Sigmoid colon (tissue), 7 donors: ENCODE data around the gene FAM193A. TPM values are rescaled to one million over a fixed set of nuclear protein-coding genes. Genes with fewer than 3 reads are reported as not detected.

Experiments used
- DNase-seq: peaks from one replicate; pipeline ENCODE4 v3.0.0-alpha.2; 2019
- H3K27ac ChIP-seq, 4 donors: fragments of 200-600 bp; sonication (generic); one replicate each; pipeline ENCODE4 v1.5.1; 2016 to 2019; ENCODE audit warnings: mild to moderate bottlenecking in 1 of 4
- H3K27me3 ChIP-seq, 3 donors: fragments of 200-600 bp; sonication (generic); one replicate each; pipeline ENCODE4 v1.5.1; 2019; ENCODE audit warnings: mild to moderate bottlenecking in 1 of 3
- H3K36me3 ChIP-seq, 4 donors: fragments of 200-600 bp; sonication (generic); one replicate each; pipeline ENCODE4 v1.5.1; 2016 to 2019
- H3K4me1 ChIP-seq, 4 donors: fragments of 200-600 bp; sonication (generic); one replicate each; pipeline ENCODE4 v1.5.1; 2017 to 2019
- H3K4me3 ChIP-seq, 4 donors: fragments of 200-600 bp; sonication (generic); one replicate each; pipeline ENCODE4 v1.5.1; 2017 to 2019; ENCODE audit warnings: mild to moderate bottlenecking in 2 of 4, moderate library complexity in 1 of 4
- H3K9me3 ChIP-seq, 4 donors: fragments of 200-600 bp in 3 of 4; sonication (generic) in 3 of 4; one replicate each; pipeline versions ENCODE4 v1.5.1 to v1.6.1; 2013 to 2019
- CTCF ChIP-seq, 4 experiments: fragments of 450-650 bp in 3 of 4; fragments of 200-600 bp in 1 of 4; IDR thresholded peaks; one replicate each; pipeline ENCODE4 v1.5.1; 2016 to 2019; ENCODE audit warnings: antibody characterized with exemption in 4 of 4, mild to moderate bottlenecking in 3 of 4, moderate library complexity in 2 of 4
- EP300 ChIP-seq, 4 donors: sonication (generic); formaldehyde crosslinking; IDR thresholded peaks; one replicate each; pipeline ENCODE4 v1.6.1; 2017; ENCODE audit warnings: antibody characterized with exemption in 4 of 4
- POLR2A ChIP-seq, 2 donors: fragments of 450-650 bp; IDR thresholded peaks; one replicate each; pipeline ENCODE4 v1.6.1; 2016; ENCODE audit warnings: antibody characterized with exemption in 2 of 2, mild to moderate bottlenecking in 2 of 2, moderate library complexity in 2 of 2
- POLR2AphosphoS5 ChIP-seq, 4 donors: sonication (generic); formaldehyde crosslinking; IDR thresholded peaks; one replicate each; pipeline ENCODE4 v1.6.1; 2017; ENCODE audit warnings: antibody characterized with exemption in 4 of 4
- WGBS, 2 donors: extraction: QIAGEN DNeasy Blood & Tissue Kit; methylation state at CpG; one replicate each; pipeline ENCODE4 v1.1.7; 2013; 5-methylcytosine and 5-hydroxymethylcytosine counted together
- intact Hi-C: fragments of 100-400 bp; cut with DNase I; formaldehyde crosslinking; loops from one replicate; pipeline ENCODE4 v1.15.1; 2023
- polyA plus RNA-seq, 3 donors: library from polyadenylated mRNA; stranded (reverse); fragments of 200-250 nt; gene quantifications; one replicate each; pipeline ENCODE4 v1.2.3, GENCODE V29; 2013
- total RNA-seq, 4 donors: library from RNA; depleted of rRNA; stranded (reverse); fragments of >200 nt; gene quantifications; one replicate each; pipeline ENCODE4 v1.1.0, GENCODE V29; 2016
- donor health status: healthy with polysubstance abuse.
- donor health status: Bipolar disorder and iron deficiency.
- donor health status: healthy.

The FAM193A gene
- total and polyA plus RNA-seq, 7 donors, result 6.0 to 32.4 (median 17.4) TPM

GRCh38 chr4:2572866-2573265 lies 36.4 kb downstream of the FAM193A start:
- Histone ChIP-seq H3K4me3 (no peak overlapping the region), H3K4me1 (peaks cover 0 to 53% (median 44%) of the 10 kb centered on the region in 4 donors), H3K9me3 (no peaks in the 10 kb centered on the region), H3K27ac (no peak overlapping the region), H3K36me3 (no peaks in the 10 kb centered on the region), H3K27me3 (no peaks in the 10 kb centered on the region)
- WGBS, 2 donors, result 92 to 93% methylated on average over 4 of the region's 4 CpGs
- intact Hi-C loops, result no loop called here
- DNase-seq, result no peak
- no peak for TF ChIP-seq EP300 (IDR thresholded peaks at IDR 0.05)
- TF ChIP-seq CTCF (IDR thresholded peaks at IDR 0.05), result no peak
- TF ChIP-seq POLR2A (IDR thresholded peaks at IDR 0.05), result no peak
- no peak for TF ChIP-seq POLR2AphosphoS5 (IDR thresholded peaks at IDR 0.05)

GRCh38 chr4:2574009-2574408 lies 37.6 kb downstream of the FAM193A start:
- Histone ChIP-seq H3K27ac (no peak overlapping the region), H3K9me3 (no peaks in the 10 kb centered on the region), H3K36me3 (no peaks in the 10 kb centered on the region), H3K4me1 (peaks cover 0 to 56% (median 44%) of the 10 kb centered on the region in 4 donors), H3K27me3 (no peaks in the 10 kb centered on the region), H3K4me3 (no peak overlapping the region)
- WGBS, 2 donors, result 87 to 91% methylated on average over 7 of the region's 7 CpGs
- no peak for DNase-seq
- TF ChIP-seq CTCF (IDR thresholded peaks at IDR 0.05), result no peak
- TF ChIP-seq POLR2AphosphoS5 (IDR thresholded peaks at IDR 0.05), result no peak
- no peak for TF ChIP-seq POLR2A (IDR thresholded peaks at IDR 0.05)
- TF ChIP-seq EP300 (IDR thresholded peaks at IDR 0.05), result no peak
- intact Hi-C loops, result no loop called here

- Histone ChIP-seq H3K27me3 (no peaks in the 10 kb centered on the region), H3K4me1 (peaks cover 0 to 55% (median 44%) of the 10 kb centered on the region in 4 donors), H3K9me3 (no peaks in the 10 kb centered on the region), H3K4me3 (no peak overlapping the region), H3K27ac (no peak overlapping the region), H3K36me3 (no peaks in the 10 kb centered on the region)
- TF ChIP-seq POLR2AphosphoS5 (IDR thresholded peaks at IDR 0.05) (no peak), CTCF (IDR thresholded peaks at IDR 0.05) (no peak), POLR2A (IDR thresholded peaks at IDR 0.05) (no peak), EP300 (IDR thresholded peaks at IDR 0.05) (no peak)
- WGBS, 2 donors, result 88% methylated on average over 9 of the region's 9 CpGs
- DNase-seq, result no peak
- intact Hi-C loops, result no loop called here
Measured at GRCh38 chr4:2574863-2575262, 38.4 kb downstream of the FAM193A start.

GRCh38 chr4:2576290-2576689 lies 39.8 kb downstream of the FAM193A start:
- Histone ChIP-seq H3K36me3 (no peaks in the 10 kb centered on the region), H3K4me1 (peaks cover 0 to 41% (median 35%) of the 10 kb centered on the region in 4 donors), H3K4me3 (no peak overlapping the region), H3K27me3 (no peaks in the 10 kb centered on the region), H3K27ac (no peak overlapping the region), H3K9me3 (no peaks in the 10 kb centered on the region)
- intact Hi-C loops, result no loop called here
- no peak for TF ChIP-seq POLR2AphosphoS5 (IDR thresholded peaks at IDR 0.05)
- no peak for TF ChIP-seq EP300 (IDR thresholded peaks at IDR 0.05)
- no peak for TF ChIP-seq POLR2A (IDR thresholded peaks at IDR 0.05)
- TF ChIP-seq CTCF (IDR thresholded peaks at IDR 0.05), result no peak
- DNase-seq, result no peak
- 96 to 99% methylated on average over 4 of the region's 4 CpGs for WGBS, 2 donors

GRCh38 chr4:2578106-2578505 lies 41.7 kb downstream of the FAM193A start:
- H3K27ac ChIP-seq, result no peak overlapping the region
- intact Hi-C loops, result no loop called here
- H3K9me3 ChIP-seq, result no peaks in the 10 kb centered on the region
- H3K4me1 ChIP-seq, result peaks cover 0 to 35% (median 26%) of the 10 kb centered on the region in 4 donors
- peak; percentile 7 for DNase-seq
- no peaks in the 10 kb centered on the region for H3K27me3 ChIP-seq
- 95 to 96% methylated on average over 4 of the region's 4 CpGs for WGBS, 2 donors
- no peak overlapping the region for H3K4me3 ChIP-seq
- no peaks in the 10 kb centered on the region for H3K36me3 ChIP-seq
- TF ChIP-seq EP300 (IDR thresholded peaks at IDR 0.05), result no peak
- TF ChIP-seq CTCF (IDR thresholded peaks at IDR 0.05), result no peak
- TF ChIP-seq POLR2A (IDR thresholded peaks at IDR 0.05), result no peak
- TF ChIP-seq POLR2AphosphoS5 (IDR thresholded peaks at IDR 0.05), result no peak
